NT2/D1 (cell line): ENCODE data around the gene MPDU1.

Experiments used
- SUZ12 ChIP-seq: IDR thresholded peaks from 2 replicates; pipeline ENCODE4 v1.6.1; 2011; ENCODE audit not compliant: insufficient read length, insufficient read depth; ENCODE audit errors: extremely low read depth
- YY1 ChIP-seq: IDR thresholded peaks from 2 replicates; pipeline ENCODE4 v1.6.1; 2011; ENCODE audit not compliant: insufficient read length, insufficient read depth
- ZNF274 ChIP-seq: IDR thresholded peaks from 2 replicates; pipeline ENCODE4 v1.6.1; 2011; ENCODE audit warnings: mild to moderate bottlenecking, low read depth, low read length

DNA sequence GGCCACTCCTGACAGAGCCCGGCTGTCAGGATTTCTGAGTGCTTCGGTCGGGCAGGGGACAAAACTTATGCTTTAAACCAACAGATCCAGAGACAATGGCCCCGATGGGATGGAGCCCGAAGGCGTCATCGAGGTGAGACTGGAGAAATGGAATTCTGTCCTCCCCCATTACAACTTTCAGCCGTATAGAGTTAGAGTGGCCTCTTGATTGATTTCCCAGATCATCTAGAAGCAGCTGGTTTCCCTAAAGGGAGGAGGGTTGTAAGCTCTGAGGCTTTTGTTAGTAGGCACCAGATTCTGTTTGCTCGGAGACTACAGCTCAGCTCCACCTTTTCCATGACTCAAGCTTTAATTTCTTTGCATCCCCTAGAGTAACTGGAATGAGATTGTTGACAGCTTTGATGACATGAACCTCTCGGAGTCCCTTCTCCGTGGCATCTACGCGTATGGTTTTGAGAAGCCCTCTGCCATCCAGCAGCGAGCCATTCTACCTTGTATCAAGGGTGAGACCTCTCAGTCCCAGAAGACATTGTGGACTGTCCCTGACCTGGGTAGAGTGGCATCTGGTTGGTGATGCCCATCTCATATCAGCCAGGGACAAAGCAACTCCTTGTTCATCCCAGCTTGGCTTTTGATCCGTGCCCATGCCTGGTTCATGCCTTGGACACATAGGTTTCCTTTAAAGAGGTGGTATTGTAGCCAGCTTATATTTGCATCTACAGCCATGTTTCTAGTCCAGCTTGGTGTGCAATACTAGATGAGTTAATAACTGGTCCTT, 9.3 kb upstream of the MPDU1 start:
- no peak for TF ChIP-seq YY1
- TF ChIP-seq SUZ12 = no peak
- TF ChIP-seq ZNF274 = no peak
